Measurements from ENCODE around the gene RHOA. TPM values are rescaled to one million over a fixed set of nuclear protein-coding genes. Genes with fewer than 3 reads are reported as not detected.

RHOA gene
- total and polyA plus RNA-seq, 2 of the 13 experiments (the other 11 are each of a cell fraction or from before 2014, with no cell fraction given) = 131 to 177 TPM

- peak; percentile 64; the same call in 1 of the 2 replicates for TF ChIP-seq SNAPC4 (CRISPR knock-in tag; IDR thresholded peaks at IDR 0.05)
- TF ChIP-seq KLF9 (CRISPR knock-in tag; IDR thresholded peaks at IDR 0.05; ENCODE audit: low read depth) = peak; percentile 57; the same call in 1 of the 2 replicates
- peak; percentile 70; the same call in 1 of the 2 replicates for TF ChIP-seq POGZ (CRISPR knock-in tag; IDR thresholded peaks at IDR 0.05)
- TF ChIP-seq SALL1 (CRISPR knock-in tag; IDR thresholded peaks at IDR 0.05) = peak; percentile 89
- no peak for TF ChIP-seq ZBTB37 (CRISPR knock-in tag; IDR thresholded peaks at IDR 0.05)
- peak; percentile 72; the same call in 1 of the 2 replicates for TF ChIP-seq ZNF503 (CRISPR knock-in tag; IDR thresholded peaks at IDR 0.05)
- no peak for TF ChIP-seq TBL1XR1 (IDR thresholded peaks at IDR 0.05; ENCODE audit: borderline replicate concordance, low read length, partially characterized antibody)
- no peak for TF ChIP-seq SIX4 (CRISPR knock-in tag; IDR thresholded peaks at IDR 0.05)
- peak; percentile 69 for TF ChIP-seq ZNF639 (CRISPR knock-in tag; conservative IDR thresholded peaks at IDR 0.05)
- TF ChIP-seq ZNF670 (CRISPR knock-in tag; IDR thresholded peaks at IDR 0.05; ENCODE audit: borderline replicate concordance) = peak; percentile 66; the same call in 1 of the 2 replicates
- TF ChIP-seq HINFP (CRISPR knock-in tag; IDR thresholded peaks at IDR 0.05; ENCODE audit: low read depth) = no peak
- TF ChIP-seq TSC22D2 (CRISPR knock-in tag; IDR thresholded peaks at IDR 0.05; ENCODE audit: borderline replicate concordance) = peak; percentile 77; the same call in 1 of the 2 replicates
- TF ChIP-seq ZNF281 (CRISPR knock-in tag; IDR thresholded peaks at IDR 0.05; ENCODE audit: borderline replicate concordance) = peak; percentile 6; the same call in 1 of the 2 replicates
Measured at GRCh38 chr3:49358217-49358883, 53.4 kb downstream of the RHOA start, which contains the start of gene GPX1 (continued).
